HL-60 (cell line): ENCODE measurements around the gene DLL3.
A peak's percentile ranks its signal among the peaks of the same experiment; 100 is the strongest.

Experiments used
- DNase-seq, 2 experiments: peaks; one replicate each; pipeline ENCODE4 v3.0.0-alpha.2; 2010 to 2020; ENCODE audit warnings: low read depth in 1 of 2, low spot score in 1 of 2
- H3K27ac ChIP-seq: fragments of 250-450 bp; sonication (Bioruptor Pico); replicated peaks from 2 replicates; pipeline ENCODE4 v1.5.1; 2020; ENCODE audit warnings: mild to moderate bottlenecking, moderate library complexity
- H3K27me3 ChIP-seq: fragments of 250-450 bp; sonication (Bioruptor Pico); 2 replicates; pipeline ENCODE4 v1.5.1; 2021; ENCODE audit warnings: mild to moderate bottlenecking, moderate library complexity; ENCODE audit not compliant: insufficient read depth, poor library complexity, severe bottlenecking
- H3K4me3 ChIP-seq: replicated peaks from 2 replicates; pipeline ENCODE4 v1.5.1; 2011; ENCODE audit warnings: mild to moderate bottlenecking, control low read depth, low read length; ENCODE audit not compliant: insufficient read depth
- GABPA ChIP-seq: IDR thresholded peaks from 2 replicates; pipeline ENCODE4 v1.6.1; 2012; ENCODE audit warnings: low read depth
- POLR2AphosphoS5 ChIP-seq: IDR thresholded peaks from 2 replicates; pipeline ENCODE4 v1.6.1; 2012; ENCODE audit warnings: low read depth
- SPI1 ChIP-seq: IDR thresholded peaks from 2 replicates; pipeline ENCODE4 v1.6.1; 2012; ENCODE audit warnings: low read depth, mild to moderate bottlenecking, borderline replicate concordance
- TF ChIP-seq, protein P1 (sequence below): IDR thresholded peaks from one replicate; pipeline ENCODE4 v1.5.1; 2011; ENCODE audit warnings: low read length, control low read depth, inconsistent platforms; ENCODE audit not compliant: insufficient read depth
- TF ChIP-seq, protein P2 (sequence below): IDR thresholded peaks from 2 replicates; pipeline ENCODE4 v1.6.1; 2012; ENCODE audit warnings: low read depth; ENCODE audit not compliant: insufficient replicate concordance

The DLL3 gene

DNA sequence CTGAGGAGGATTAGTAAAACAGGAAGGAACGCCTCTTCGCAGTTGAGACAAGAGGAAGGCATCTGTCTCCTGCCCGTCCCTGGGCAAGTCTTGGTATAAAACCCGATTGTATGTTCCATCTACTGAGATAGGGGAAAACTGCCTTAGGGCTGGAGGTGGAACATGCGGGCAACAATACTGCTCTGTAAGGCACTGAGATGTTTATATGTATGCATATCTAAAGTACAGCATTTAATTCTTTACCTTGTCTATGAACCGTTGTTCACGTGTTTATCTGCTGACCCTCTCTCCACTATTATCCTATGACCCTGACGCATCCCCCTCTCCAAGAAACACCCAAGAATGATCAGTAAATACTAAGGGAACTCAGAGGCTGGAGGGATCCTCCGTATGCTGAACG, 18.8 kb upstream of the DLL3 start:
- peak overlapping the region; percentile 88 for H3K4me3 ChIP-seq
- H3K27ac ChIP-seq, result peak overlapping the region; percentile 79
- TF ChIP-seq SPI1 (no peak), POLR2AphosphoS5 (no peak), GABPA (no peak)
- TF ChIP-seq, protein P1, sequence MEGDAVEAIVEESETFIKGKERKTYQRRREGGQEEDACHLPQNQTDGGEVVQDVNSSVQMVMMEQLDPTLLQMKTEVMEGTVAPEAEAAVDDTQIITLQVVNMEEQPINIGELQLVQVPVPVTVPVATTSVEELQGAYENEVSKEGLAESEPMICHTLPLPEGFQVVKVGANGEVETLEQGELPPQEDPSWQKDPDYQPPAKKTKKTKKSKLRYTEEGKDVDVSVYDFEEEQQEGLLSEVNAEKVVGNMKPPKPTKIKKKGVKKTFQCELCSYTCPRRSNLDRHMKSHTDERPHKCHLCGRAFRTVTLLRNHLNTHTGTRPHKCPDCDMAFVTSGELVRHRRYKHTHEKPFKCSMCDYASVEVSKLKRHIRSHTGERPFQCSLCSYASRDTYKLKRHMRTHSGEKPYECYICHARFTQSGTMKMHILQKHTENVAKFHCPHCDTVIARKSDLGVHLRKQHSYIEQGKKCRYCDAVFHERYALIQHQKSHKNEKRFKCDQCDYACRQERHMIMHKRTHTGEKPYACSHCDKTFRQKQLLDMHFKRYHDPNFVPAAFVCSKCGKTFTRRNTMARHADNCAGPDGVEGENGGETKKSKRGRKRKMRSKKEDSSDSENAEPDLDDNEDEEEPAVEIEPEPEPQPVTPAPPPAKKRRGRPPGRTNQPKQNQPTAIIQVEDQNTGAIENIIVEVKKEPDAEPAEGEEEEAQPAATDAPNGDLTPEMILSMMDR, result no peak
- DNase-seq, result peak in 1 of 2 experiments; percentile 46
- H3K27me3 ChIP-seq, result no peaks in the 10 kb centered on the region

DNA sequence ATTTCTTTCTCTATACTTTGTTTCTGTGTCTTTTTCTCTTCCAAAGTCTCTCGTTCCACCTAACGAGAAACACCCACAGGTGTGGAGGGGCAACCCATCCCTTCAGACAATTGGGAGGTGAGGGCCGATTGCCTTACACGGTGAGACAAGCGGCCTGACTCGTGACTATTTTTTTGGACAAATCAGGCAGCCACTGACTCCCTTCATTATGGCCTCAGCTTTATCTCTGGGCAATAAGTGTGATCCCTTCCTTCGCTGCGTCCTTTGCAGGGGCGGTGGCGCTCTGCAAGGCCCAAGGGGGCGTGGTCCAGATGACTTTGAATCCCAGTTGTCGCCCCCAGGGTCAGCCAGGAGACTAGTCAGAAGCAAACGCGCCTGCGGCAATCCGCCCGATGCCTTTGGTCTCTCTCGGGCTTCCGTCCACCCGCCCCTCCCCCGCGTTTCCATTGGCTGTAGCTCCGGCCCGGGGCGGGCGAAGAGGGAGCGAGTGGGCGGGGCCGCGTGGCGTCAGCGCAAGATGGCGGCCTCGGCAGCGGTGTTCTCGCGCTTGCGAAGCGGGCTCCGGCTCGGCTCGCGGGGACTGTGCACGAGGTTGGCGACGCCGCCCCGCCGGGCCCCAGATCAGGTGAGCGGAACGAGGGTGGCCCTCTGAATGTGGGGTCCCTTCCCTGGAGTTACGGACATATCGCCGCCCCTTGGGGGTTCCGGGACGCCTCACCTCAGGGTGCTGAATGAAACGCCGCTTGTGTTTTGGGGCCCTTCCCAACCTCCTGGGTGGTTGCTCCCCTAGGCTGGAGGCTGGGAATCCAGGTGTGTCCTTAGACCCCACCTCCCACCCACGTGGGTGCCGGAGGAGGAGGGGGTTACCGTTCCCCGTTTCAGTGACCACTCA, 18.2 kb upstream of the DLL3 start, which contains the start of gene TIMM50:
TIMM50 (plus strand) TSS at position 502 of the 892 bp plus-strand sequence; CDS start at position 518, 16 bp downstream.
- Histone ChIP-seq H3K27me3 (no peaks in the 10 kb centered on the region), H3K27ac (peak within 1 kb of the TSS; percentile 79), H3K4me3 (peak within 1 kb of the TSS; percentile 88)
- TF ChIP-seq POLR2AphosphoS5, result peak; percentile 78; the same call in 1 of the 2 replicates
- TF ChIP-seq, protein P2, sequence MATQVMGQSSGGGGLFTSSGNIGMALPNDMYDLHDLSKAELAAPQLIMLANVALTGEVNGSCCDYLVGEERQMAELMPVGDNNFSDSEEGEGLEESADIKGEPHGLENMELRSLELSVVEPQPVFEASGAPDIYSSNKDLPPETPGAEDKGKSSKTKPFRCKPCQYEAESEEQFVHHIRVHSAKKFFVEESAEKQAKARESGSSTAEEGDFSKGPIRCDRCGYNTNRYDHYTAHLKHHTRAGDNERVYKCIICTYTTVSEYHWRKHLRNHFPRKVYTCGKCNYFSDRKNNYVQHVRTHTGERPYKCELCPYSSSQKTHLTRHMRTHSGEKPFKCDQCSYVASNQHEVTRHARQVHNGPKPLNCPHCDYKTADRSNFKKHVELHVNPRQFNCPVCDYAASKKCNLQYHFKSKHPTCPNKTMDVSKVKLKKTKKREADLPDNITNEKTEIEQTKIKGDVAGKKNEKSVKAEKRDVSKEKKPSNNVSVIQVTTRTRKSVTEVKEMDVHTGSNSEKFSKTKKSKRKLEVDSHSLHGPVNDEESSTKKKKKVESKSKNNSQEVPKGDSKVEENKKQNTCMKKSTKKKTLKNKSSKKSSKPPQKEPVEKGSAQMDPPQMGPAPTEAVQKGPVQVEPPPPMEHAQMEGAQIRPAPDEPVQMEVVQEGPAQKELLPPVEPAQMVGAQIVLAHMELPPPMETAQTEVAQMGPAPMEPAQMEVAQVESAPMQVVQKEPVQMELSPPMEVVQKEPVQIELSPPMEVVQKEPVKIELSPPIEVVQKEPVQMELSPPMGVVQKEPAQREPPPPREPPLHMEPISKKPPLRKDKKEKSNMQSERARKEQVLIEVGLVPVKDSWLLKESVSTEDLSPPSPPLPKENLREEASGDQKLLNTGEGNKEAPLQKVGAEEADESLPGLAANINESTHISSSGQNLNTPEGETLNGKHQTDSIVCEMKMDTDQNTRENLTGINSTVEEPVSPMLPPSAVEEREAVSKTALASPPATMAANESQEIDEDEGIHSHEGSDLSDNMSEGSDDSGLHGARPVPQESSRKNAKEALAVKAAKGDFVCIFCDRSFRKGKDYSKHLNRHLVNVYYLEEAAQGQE, result peak; percentile 58
- TF ChIP-seq, protein P1, result no peak
- DNase-seq, result peak; percentile 95 to 97

GRCh38 chr19:39481229-39481545, 17.6 kb upstream of the DLL3 start:
- Histone ChIP-seq H3K27ac (peak overlapping the region; percentile 79), H3K4me3 (peak overlapping the region; percentile 88), H3K27me3 (no peaks in the 10 kb centered on the region)
- TF ChIP-seq GABPA (no peak), POLR2AphosphoS5 (no peak), SPI1 (no peak)
- TF ChIP-seq, protein P2, result no peak
- TF ChIP-seq, protein P1, result no peak
- no peak for DNase-seq

- DNase-seq, result no peak
- H3K4me3 ChIP-seq, result peak overlapping the region; percentile 88
- peak overlapping the region; percentile 79 for H3K27ac ChIP-seq
- H3K27me3 ChIP-seq, result no peaks in the 10 kb centered on the region
- TF ChIP-seq GABPA, result no peak
- no peak for TF ChIP-seq SPI1
- TF ChIP-seq, protein P1, result no peak
- TF ChIP-seq, protein P2, result no peak
- no peak for TF ChIP-seq POLR2AphosphoS5
Observed at GRCh38 chr19:39481676-39482075, 17.1 kb upstream of the DLL3 start.
